Kidney epithelial cell (primary cell): ENCODE data around the gene MXD4. TPM values are rescaled to one million over a fixed set of nuclear protein-coding genes. Genes with fewer than 3 reads are reported as not detected.

ENCODE experiments used
- DNase-seq: peaks from one replicate; pipeline ENCODE4 v3.0.0-alpha.2; 2010; ENCODE audit warnings: low read depth
- H3K27me3 ChIP-seq: 2 replicates; pipeline ENCODE4 v1.6.0; 2011; ENCODE audit warnings: low read length; ENCODE audit not compliant: control insufficient read depth, insufficient read depth
- H3K36me3 ChIP-seq: 2 replicates; pipeline ENCODE4 v1.5.1; 2011; ENCODE audit warnings: low read length; ENCODE audit not compliant: control insufficient read depth, insufficient read depth
- H3K4me3 ChIP-seq: 2 replicates; pipeline ENCODE4 v1.5.1; 2011; ENCODE audit warnings: low read depth, mild to moderate bottlenecking, control low read depth, low read length
- total RNA-seq: library from RNA; depleted of rRNA; stranded (reverse); fragments of >200 nt; gene quantifications from 2 replicates; pipeline ENCODE4 v1.2.3, GENCODE V29; 2015
- TF ChIP-seq, protein P1 (sequence below): IDR thresholded peaks from 2 replicates; pipeline ENCODE4 v1.5.1; 2011; ENCODE audit warnings: mild to moderate bottlenecking, moderate library complexity, low read length, control low read depth, inconsistent platforms; ENCODE audit not compliant: insufficient read depth, poor library complexity, severe bottlenecking

MXD4 gene
- total RNA-seq, 1 donor from 2014 or later = 31.8 TPM

DNA sequence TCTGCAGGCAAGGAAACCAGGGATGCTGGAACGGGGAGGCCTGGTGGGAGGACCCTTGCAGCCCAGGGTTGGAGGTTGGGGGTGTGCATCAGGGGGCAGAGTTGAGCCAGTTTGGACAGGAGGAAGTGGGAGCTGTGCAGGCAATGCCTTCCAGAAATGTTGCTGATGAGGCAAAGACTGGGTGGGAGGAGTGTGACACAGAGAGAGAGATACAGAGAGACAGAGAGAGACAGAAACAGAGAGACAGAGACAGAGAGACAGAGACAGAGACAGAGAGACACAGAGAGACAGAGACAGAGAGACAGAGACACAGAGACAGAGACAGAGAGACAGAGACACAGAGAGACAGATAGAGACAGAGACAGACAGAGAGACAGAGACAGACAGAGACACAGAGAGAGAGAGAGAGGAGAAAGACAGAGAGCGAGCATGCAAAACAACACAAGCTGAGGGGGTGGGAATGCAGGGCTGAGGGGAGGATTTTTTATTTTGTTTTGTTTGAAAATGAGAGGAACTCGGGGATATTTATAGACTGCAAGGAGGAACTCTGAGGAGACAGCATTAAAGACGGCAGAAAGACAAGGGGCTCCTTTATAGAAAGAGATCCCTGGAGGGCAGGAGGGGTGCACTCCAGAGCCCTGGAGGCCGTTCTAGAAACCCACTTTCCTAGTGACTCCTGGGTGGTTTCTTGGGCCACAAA is 18.1 kb downstream of the MXD4 start:
- TF ChIP-seq, protein P1, sequence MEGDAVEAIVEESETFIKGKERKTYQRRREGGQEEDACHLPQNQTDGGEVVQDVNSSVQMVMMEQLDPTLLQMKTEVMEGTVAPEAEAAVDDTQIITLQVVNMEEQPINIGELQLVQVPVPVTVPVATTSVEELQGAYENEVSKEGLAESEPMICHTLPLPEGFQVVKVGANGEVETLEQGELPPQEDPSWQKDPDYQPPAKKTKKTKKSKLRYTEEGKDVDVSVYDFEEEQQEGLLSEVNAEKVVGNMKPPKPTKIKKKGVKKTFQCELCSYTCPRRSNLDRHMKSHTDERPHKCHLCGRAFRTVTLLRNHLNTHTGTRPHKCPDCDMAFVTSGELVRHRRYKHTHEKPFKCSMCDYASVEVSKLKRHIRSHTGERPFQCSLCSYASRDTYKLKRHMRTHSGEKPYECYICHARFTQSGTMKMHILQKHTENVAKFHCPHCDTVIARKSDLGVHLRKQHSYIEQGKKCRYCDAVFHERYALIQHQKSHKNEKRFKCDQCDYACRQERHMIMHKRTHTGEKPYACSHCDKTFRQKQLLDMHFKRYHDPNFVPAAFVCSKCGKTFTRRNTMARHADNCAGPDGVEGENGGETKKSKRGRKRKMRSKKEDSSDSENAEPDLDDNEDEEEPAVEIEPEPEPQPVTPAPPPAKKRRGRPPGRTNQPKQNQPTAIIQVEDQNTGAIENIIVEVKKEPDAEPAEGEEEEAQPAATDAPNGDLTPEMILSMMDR = peak; percentile 27
- H3K36me3 ChIP-seq = no peaks in the 10 kb centered on the region
- no peak for DNase-seq
- H3K27me3 ChIP-seq = no peaks in the 10 kb centered on the region
- H3K4me3 ChIP-seq = no peak overlapping the region

DNA sequence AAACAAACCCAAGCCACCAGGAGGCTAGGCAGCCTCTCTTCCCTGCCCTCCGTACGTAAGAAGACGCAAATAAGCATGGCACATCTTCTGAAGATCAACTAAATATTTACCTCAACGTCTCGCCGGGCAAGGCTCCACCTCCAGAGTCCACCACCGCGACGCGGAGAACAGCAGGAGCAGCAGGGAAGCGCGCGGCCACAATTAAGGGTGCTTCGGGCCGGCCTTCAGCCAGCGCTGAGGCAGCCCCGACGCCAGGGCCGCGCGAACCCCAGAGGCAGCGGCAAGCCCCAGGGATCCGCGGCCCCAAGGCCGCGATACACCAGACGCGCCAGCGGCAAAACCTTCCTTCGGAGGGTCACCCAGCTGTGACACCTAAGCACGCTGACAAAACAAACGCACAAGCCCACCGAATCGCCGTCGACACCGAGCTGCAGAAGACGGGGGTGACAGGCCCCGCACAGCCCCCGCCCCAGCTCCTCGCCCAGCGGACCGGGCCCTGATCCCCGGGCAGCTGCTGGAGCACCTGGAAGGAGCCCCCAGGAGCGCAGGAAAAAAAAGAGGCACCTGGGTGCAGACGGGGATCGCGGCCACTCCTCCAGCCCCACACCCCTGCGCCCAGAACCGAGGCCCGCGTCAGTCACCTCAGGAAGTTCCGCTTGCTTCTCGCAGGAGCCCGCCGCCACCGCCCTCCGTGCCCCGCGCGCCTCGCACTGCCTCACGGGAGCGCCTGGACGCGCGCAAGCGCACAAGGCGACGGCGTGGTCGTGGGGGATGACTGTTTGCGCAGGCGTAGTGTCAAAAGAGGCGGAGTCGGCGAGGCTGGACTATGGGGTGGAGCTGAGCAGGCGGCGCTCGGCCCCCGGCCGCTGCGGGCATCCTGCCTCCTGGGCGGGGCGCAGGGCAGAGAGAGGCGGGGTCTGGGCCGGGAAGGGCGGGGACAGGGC is 20.2 kb downstream of the MXD4 start, which contains the start of the genes HAUS3 and POLN:
Gene HAUS3 (minus strand): TSS at position 712 of the 944 bp plus-strand sequence. CDS start 1,175 bp downstream, outside the sequence.
Gene POLN (minus strand): TSS at position 712 of the 944 bp plus-strand sequence. CDS start 12,890 bp downstream, outside the sequence.
- no peaks in the 10 kb centered on the region for H3K27me3 ChIP-seq
- DNase-seq = peak; percentile 70
- H3K36me3 ChIP-seq = no peaks in the 10 kb centered on the region
- H3K4me3 ChIP-seq = peak within 1 kb of the TSS; percentile 98
- TF ChIP-seq, protein P1 = no peak

DNA sequence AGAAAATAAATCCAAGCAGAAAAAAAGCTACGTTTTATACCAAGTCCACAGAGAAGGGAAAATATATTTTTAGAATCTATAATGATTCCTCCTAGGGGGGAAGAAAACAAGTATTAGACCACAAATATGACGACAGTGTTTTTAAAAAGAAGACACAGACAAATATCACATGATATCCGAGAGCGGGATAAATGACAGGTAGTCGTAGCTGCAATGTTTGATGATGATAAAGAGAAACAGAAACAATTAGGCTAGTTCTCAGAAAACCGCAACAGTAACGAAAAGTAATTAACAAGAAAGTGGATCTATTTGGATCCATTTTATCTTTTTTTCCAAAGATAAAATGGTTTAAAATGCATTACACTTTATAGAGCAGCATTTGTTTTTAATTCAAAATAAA is 20.9 kb downstream of the MXD4 start:
- no peaks in the 10 kb centered on the region for H3K36me3 ChIP-seq
- TF ChIP-seq, protein P1 = no peak
- DNase-seq = no peak
- H3K27me3 ChIP-seq = no peaks in the 10 kb centered on the region
- peak overlapping the region; percentile 98 for H3K4me3 ChIP-seq

DNA sequence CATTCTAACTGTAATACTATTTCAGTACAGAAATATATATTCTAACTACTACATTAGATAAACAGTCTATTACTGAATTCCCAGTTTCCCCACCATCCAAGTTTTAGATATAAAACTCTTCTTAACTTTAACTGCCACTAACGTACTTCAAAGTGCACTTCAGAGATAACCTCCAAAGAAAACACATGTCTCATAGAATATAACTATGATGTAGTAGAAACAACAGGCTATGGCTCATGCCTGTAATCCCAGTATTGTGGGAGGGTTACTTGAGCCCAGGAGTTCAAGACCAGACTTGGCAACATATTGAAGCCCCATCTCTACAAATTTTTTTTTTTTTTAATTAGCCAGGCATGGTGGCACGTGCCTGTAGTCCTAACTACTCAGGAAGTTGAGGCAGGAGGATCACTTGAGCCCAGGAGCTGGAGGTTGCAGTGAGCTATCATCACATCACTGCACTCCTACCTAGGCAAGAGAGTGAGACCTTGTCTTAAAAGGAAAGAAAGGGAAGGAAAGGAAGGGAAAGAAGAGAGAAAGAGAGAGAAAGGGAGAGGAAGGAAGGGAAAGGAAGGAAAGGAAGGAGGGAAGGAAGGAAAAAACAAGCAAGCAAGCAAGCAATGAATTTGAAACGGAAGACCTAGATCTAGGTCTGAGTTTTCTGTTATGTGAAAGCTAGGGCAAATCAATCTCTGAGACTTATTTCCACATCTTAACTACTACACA is 24.8 kb downstream of the MXD4 start:
- no peak for DNase-seq
- Histone ChIP-seq H3K27me3 (no peaks in the 10 kb centered on the region), H3K4me3 (no peak overlapping the region), H3K36me3 (no peaks in the 10 kb centered on the region)
- TF ChIP-seq, protein P1 = no peak

- DNase-seq = no peak
- TF ChIP-seq, protein P1 = no peak
- no peak overlapping the region for H3K4me3 ChIP-seq
- H3K27me3 ChIP-seq = no peaks in the 10 kb centered on the region
- no peaks in the 10 kb centered on the region for H3K36me3 ChIP-seq
These were observed 30.8 kb downstream of the MXD4 start for GRCh38 chr4:2231082-2231481.
